GM12891 (cell line): ENCODE results near the gene TMSB4X.
"Not testable (repeated sequence)": the region's sequence is repeated elsewhere in the genome, so short reads cannot be mapped to it uniquely, and the experiment has no call there.

ENCODE experiments used
- DNase-seq: peaks from one replicate; pipeline ENCODE4 v3.0.0; 2011; ENCODE audit warnings: low spot score; ENCODE audit not compliant: insufficient read length
- FAIRE-seq: peaks from 2 replicates; lab custom pipeline; 2011; peaks lifted over from hg19 to GRCh38; lab: Jason Lieb, UNC
- PAX5 ChIP-seq: IDR thresholded peaks from 2 replicates; pipeline ENCODE4 v1.6.1; 2011; ENCODE audit warnings: low read length, moderate library complexity, mild to moderate bottlenecking; ENCODE audit not compliant: insufficient read depth, severe bottlenecking
- POLR2A ChIP-seq: IDR thresholded peaks from 2 replicates; pipeline ENCODE4 v1.6.1; 2011; ENCODE audit warnings: low read depth, low read length, control low read depth
- POLR2AphosphoS5 ChIP-seq: IDR thresholded peaks from 2 replicates; pipeline ENCODE4 v1.6.1; 2011; ENCODE audit warnings: low read depth, low read length, control low read depth
- POU2F2 ChIP-seq: IDR thresholded peaks from 2 replicates; pipeline ENCODE4 v1.6.1; 2011; ENCODE audit warnings: low read depth, mild to moderate bottlenecking, control low read depth, low read length, moderate library complexity
- SPI1 ChIP-seq: IDR thresholded peaks from 2 replicates; pipeline ENCODE4 v1.6.1; 2011; ENCODE audit warnings: low read depth, low read length, control low read depth
- TAF1 ChIP-seq: IDR thresholded peaks from 2 replicates; pipeline ENCODE4 v1.6.1; 2011; ENCODE audit warnings: low read depth, low read length, control low read depth

TMSB4X gene

GRCh38 chrX:12954981-12955380 lies 19.9 kb upstream of the TMSB4X start:
- peak; percentile 68 for FAIRE-seq
- no peak for DNase-seq
- no peak for TF ChIP-seq SPI1
- no peak for TF ChIP-seq PAX5
- no peak for TF ChIP-seq POU2F2
- TF ChIP-seq POLR2AphosphoS5 = no peak
- TF ChIP-seq POLR2A = no peak
- no peak for TF ChIP-seq TAF1

GRCh38 chrX:12955882-12956703 lies 18.8 kb upstream of the TMSB4X start:
- TF ChIP-seq POLR2A = 0 out of 2 replicates have a peak, but pooled peaks have one; percentile 2
- TF ChIP-seq TAF1 = no peak
- no peak for DNase-seq
- FAIRE-seq = no peak

- TF ChIP-seq POU2F2 = no peak
- no peak; the same call in 1 of the 2 replicates for TF ChIP-seq POLR2AphosphoS5
- peak; percentile 95 for TF ChIP-seq SPI1
- peak; percentile 44; the same call in 1 of the 2 replicates for TF ChIP-seq TAF1
- TF ChIP-seq PAX5 = no peak
- TF ChIP-seq POLR2A = peak; percentile 57; the same call in 1 of the 2 replicates
- FAIRE-seq (peak; percentile 99), DNase-seq (no peak)
Measured at GRCh38 chrX:12956704-12957534, 18.0 kb upstream of the TMSB4X start.

GRCh38 chrX:12958059-12958458 lies 16.9 kb upstream of the TMSB4X start:
- no peak for TF ChIP-seq PAX5
- TF ChIP-seq POU2F2 = no peak
- TF ChIP-seq TAF1 = no peak
- no peak for TF ChIP-seq POLR2AphosphoS5
- TF ChIP-seq POLR2A = no peak
- TF ChIP-seq SPI1 = no peak
- DNase-seq = no peak
- peak; percentile 92 for FAIRE-seq

GRCh38 chrX:12958461-12958860 lies 16.4 kb upstream of the TMSB4X start:
- TF ChIP-seq SPI1 (no peak), TAF1 (no peak), POLR2A (no peak), PAX5 (no peak), POLR2AphosphoS5 (no peak), POU2F2 (no peak)
- FAIRE-seq = no peak
- DNase-seq = no peak

DNA sequence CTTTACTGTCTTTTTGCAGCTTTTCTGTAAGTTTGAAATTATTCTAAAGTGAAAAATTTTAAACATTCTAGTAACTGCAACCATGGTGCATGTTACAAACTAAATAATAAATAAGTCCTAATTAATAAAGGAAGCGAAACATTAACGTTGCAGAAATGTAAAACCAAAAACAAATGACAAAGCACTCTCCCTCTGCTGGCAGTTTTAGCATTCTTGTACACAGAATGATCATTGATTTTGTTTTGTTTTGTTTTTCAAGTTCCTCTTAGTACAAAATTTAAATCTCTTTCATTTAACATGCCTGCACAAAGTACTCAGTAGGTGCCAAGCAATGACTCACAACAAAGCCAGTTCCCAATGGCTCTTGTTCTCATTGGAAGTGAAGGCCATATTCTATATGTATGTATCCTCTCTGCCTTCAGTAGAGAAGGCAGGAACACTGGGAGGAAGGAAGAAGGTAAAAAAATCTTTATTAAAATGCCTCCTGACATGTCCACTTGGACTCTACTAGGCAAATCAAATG lies 13.7 kb upstream of the TMSB4X start:
- TF ChIP-seq POLR2A = no peak
- TF ChIP-seq TAF1 = no peak
- TF ChIP-seq POU2F2 = no peak
- no peak for TF ChIP-seq PAX5
- no peak for TF ChIP-seq POLR2AphosphoS5
- no peak for TF ChIP-seq SPI1
- DNase-seq (no peak), FAIRE-seq (no peak)

DNA sequence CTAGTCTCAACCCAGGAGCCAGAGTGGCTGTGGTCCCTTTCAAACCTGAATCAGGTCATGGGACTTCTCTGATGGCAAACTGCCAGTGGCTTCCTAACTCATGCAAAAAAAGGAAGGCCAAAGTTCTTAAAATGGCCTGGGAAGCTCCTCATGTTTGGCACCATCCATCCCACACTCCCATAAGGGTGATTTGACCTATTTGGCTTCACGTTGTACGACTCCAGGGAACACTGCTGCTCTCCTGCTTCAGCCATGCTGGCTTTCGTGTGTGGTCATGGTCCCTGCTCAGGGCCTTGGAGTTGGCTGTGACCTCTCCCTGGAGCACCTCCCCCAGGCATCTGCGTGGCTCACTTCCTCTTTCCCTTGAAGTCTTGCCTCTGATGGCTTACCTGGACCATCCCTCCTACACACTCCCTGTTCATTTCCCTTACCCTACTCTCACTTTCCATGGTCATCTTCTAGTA lies 12.8 kb upstream of the TMSB4X start:
- FAIRE-seq = peak; percentile 64

GRCh38 chrX:12963210-12963850 lies 11.6 kb upstream of the TMSB4X start:
- FAIRE-seq, DNase-seq: not testable (repeated sequence)

More for the DNA sequence above, 12.8 kb upstream of the TMSB4X start:
- TF ChIP-seq PAX5 = peak; percentile 90
- no peak for TF ChIP-seq POLR2A
- TF ChIP-seq SPI1 = peak; percentile 97
- no peak for DNase-seq

DNA sequence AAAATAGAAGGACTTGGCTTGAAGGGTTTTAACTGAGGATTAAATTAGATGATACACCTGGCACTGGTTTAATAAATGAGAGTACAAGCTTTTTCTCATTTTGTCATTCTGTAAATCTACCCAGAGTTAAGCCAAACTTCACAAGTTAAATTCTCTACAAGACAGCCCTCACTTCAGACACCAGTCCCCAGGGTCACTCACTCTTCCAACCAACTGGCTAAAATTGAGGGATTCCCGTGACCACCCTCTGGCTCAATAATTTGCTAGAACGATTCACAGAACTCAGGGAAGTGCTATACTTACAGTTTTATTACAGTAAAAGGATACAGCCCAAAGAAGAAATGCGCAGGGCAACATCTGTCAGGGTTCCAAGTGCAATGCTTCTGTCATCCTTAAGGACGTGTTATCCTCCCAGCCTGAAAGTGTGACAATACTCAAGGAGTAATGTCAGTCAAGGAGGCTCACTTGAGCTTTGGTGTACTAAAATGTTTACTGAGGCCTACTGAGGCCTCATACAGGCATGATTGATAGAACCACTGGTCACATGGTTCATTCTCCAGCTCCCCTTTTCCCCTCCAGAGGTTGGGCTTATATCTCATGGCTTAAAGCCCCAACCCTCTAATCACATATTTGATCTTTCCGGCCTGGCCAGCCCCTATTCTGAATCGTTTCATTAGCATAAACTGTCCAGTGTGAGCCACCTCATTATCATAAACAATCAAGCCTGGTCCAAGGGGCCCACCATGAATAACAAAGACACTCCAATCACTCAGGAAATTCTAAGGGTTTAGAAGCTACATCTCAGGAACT lies 9.6 kb upstream of the TMSB4X start:
- FAIRE-seq (no peak), DNase-seq (no peak)
- TF ChIP-seq PAX5 = no peak
